Psoas muscle (tissue), 8 donors: ENCODE measurements around the gene RPTOR. TPM values are rescaled to one million over a fixed set of nuclear protein-coding genes. Genes with fewer than 3 reads are reported as not detected.

ENCODE experiments used
- ATAC-seq, 4 donors: fragments of 200-7000 bp; cut with Tn5 transposase; one replicate each; pipeline ENCODE4 v1.9.1; 2020; ENCODE audit warnings: moderate library complexity in 3 of 4, mild to moderate bottlenecking in 2 of 4
- DNase-seq, 2 donors: peaks; one replicate each; pipeline ENCODE4 v3.0.0-alpha.2; 2020
- H3K27ac ChIP-seq: fragments of 200-600 bp; one replicate; pipeline ENCODE4 v1.8.0; 2022
- H3K27me3 ChIP-seq, 3 donors: fragments of 200-600 bp in 1 of 3; one replicate each; pipeline versions ENCODE4 v1.6.1 to v1.8.0; 2013 to 2022; ENCODE audit warnings: low read length in 2 of 3, mild to moderate bottlenecking in 2 of 3, moderate library complexity in 1 of 3; ENCODE audit not compliant: insufficient read depth in 3 of 3
- H3K36me3 ChIP-seq, 2 donors: fragments of 200-600 bp in 1 of 2; one replicate each; pipeline versions ENCODE4 v1.6.1 to v1.8.0; 2013 to 2022; ENCODE audit warnings: low read depth in 1 of 2, mild to moderate bottlenecking in 1 of 2, moderate library complexity in 1 of 2; ENCODE audit not compliant: insufficient read depth in 1 of 2
- H3K4me1 ChIP-seq: fragments of 200-600 bp; one replicate; pipeline ENCODE4 v1.8.0; 2022
- H3K4me3 ChIP-seq: fragments of 200-600 bp; one replicate; pipeline ENCODE4 v1.8.0; 2022; ENCODE audit warnings: mild to moderate bottlenecking
- H3K9me3 ChIP-seq: fragments of 200-600 bp; one replicate; pipeline ENCODE4 v1.8.0; 2022
- CTCF ChIP-seq: fragments of 200-600 bp; IDR thresholded peaks from one replicate; pipeline ENCODE4 v1.8.0; 2022; ENCODE audit warnings: antibody characterized with exemption
- WGBS, 3 donors: extraction: QIAGEN DNeasy Blood & Tissue Kit; methylation state at CpG; one replicate each; pipeline versions ENCODE4 v1.1.6 to v1.1.7; 2013; 5-methylcytosine and 5-hydroxymethylcytosine counted together
- intact Hi-C, 2 donors: fragments of 100-400 bp; cut with DNase I; formaldehyde crosslinking; loops; one replicate each; pipeline versions ENCODE4 v1.11.0 to v1.14.2; 2022
- long read RNA-seq, 2 donors: library from polyadenylated mRNA; unstranded; transcript quantifications; one replicate each; pipeline ENCODE4 v2.0.0, GENCODE V29; 2021
- polyA plus RNA-seq, 3 donors: library from polyadenylated mRNA; stranded (reverse); fragments of 200-250 nt; gene quantifications; one replicate each; pipeline ENCODE4 v1.2.3, GENCODE V29; 2013
- total RNA-seq, 4 donors: library from RNA; stranded (reverse); fragmentation: NEBNext Ultra II Directional in 2 of 4; extraction: Animal tissue kit (Norgen Biotek cat#: 25700) in 2 of 4; gene quantifications; one replicate each; pipeline versions ENCODE4 v1.2.1 to v1.2.4, GENCODE V29; 2021 to 2023
- donor health status: healthy with polysubstance abuse.
- donor health status: DM: no; HTN: no; CAD: no; lungs with moderate emphysema.
- donor health status: Bipolar disorder and iron deficiency.
- donor health status: healthy.
- donor health status: DM: yes; HTN: yes; CAD: no.
- donor health status: DM: no; HTN: no; CAD: no.
- donor health status: DM: no; HTN: no; CAD: no.
- donor health status: DM: yes; HTN: yes; CAD: no.

The RPTOR gene, protein sequence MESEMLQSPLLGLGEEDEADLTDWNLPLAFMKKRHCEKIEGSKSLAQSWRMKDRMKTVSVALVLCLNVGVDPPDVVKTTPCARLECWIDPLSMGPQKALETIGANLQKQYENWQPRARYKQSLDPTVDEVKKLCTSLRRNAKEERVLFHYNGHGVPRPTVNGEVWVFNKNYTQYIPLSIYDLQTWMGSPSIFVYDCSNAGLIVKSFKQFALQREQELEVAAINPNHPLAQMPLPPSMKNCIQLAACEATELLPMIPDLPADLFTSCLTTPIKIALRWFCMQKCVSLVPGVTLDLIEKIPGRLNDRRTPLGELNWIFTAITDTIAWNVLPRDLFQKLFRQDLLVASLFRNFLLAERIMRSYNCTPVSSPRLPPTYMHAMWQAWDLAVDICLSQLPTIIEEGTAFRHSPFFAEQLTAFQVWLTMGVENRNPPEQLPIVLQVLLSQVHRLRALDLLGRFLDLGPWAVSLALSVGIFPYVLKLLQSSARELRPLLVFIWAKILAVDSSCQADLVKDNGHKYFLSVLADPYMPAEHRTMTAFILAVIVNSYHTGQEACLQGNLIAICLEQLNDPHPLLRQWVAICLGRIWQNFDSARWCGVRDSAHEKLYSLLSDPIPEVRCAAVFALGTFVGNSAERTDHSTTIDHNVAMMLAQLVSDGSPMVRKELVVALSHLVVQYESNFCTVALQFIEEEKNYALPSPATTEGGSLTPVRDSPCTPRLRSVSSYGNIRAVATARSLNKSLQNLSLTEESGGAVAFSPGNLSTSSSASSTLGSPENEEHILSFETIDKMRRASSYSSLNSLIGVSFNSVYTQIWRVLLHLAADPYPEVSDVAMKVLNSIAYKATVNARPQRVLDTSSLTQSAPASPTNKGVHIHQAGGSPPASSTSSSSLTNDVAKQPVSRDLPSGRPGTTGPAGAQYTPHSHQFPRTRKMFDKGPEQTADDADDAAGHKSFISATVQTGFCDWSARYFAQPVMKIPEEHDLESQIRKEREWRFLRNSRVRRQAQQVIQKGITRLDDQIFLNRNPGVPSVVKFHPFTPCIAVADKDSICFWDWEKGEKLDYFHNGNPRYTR (N-terminal part only)
- total RNA-seq (10 to 100 TPM; 32.5 to 82.2 (median 38.1) TPM), polyA plus RNA-seq (10 to 100 TPM; 13.6 to 26.9 (median 17.1) TPM)
- long read RNA-seq, donor 1, partial matches to known transcripts, result 12 of 19 reads
- long read RNA-seq, donor 1, other reads (novel, unspliced or antisense), result 7 of 19 reads
- long read RNA-seq, donor 2, partial matches to known transcripts, result 95 of 109 reads
- long read RNA-seq, donor 2, other reads (novel, unspliced or antisense), result 13 of 109 reads

DNA sequence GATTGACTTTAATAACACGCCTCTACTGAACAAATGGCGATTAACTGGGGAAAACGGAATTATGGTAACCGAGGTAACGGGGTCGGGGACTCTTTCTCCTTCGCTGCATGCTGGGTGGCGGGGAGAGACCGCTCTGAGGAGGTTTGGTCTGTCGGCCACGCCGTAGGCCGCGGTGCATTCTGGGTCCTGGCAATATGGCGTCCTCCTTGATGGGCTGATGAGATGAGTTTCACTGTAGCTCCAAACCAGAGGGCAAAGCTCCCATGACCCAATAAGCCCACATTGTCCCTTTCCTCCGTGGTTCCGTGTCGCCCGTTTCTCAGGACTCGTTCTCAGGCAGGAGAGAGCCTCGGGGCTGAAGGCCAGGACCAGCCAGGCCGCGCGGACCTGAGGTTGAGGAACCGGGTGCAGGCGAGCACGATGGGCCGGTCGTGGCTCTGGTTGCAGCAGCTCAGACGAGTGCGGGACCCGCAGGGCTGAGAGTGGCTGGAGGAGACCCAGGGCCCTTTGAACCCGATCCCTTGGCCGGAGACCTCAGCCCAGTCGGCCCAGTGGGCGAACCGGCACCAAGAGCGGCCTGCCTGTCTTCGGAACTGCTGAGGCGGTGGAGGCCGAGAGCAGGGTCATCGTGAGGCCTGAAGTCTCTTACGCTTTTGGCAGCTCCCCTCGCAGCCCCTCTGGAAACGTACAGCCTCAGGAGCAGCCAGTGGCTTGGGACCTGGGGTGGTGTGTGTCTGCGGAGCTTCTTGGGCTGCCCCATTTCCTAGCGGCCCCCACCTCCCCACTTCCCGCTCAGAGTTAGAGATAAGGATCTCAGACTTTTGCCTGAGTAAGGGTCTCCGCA, at the start of gene RPTOR:
Gene RPTOR (plus strand): TSS at position 184 of the 844 bp plus-strand sequence. CDS start 792 bp downstream, outside the sequence.
- DNase-seq (peak; percentile 92 to 94), ATAC-seq (peak; percentile 97 to 99 (median 98))
- peak within 1 kb of the TSS; percentile 84 for H3K4me3 ChIP-seq
- H3K27me3 ChIP-seq, result no peaks in the 10 kb centered on the region
- no peaks in the 10 kb centered on the region for H3K9me3 ChIP-seq
- TF ChIP-seq CTCF, result no peak
- H3K27ac ChIP-seq, result peak within 1 kb of the TSS; percentile 77
- 0% methylated on average over 47 to 49 of the region's 49 CpGs for WGBS, 3 donors
- intact Hi-C loops, result no loop called here
- H3K4me1 ChIP-seq, result peaks cover 31% of the 10 kb centered on the region
- H3K36me3 ChIP-seq, result no peaks in the 10 kb centered on the region

DNA sequence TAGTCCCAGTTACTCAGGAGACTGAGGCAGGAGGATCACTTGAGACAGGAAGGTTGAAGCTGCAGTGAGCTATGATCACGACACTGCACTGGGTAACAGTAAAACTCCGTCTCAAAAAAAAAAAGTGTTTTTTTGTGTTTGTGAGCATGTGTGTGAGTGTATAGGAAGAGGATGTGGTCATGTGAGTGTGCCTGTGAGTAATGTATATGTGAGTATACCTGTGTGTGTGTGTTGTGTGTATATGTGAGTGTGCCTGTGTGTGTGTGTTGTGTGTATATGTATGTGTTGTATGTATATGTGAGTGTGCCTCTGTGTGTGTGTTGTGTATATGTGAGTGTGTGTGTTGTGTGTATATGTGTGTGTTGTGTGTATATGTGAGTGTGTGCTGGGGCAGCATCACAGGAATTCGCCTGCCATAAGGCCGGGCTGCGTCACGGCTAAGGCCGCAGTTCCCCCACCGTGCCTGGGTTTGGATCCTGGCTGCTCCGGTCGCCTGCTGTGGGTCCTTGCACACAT, 46.9 kb upstream of the RPTOR start:
- Histone ChIP-seq H3K36me3 (no peaks in the 10 kb centered on the region), H3K27ac (no peak overlapping the region), H3K9me3 (no peaks in the 10 kb centered on the region), H3K4me3 (no peak overlapping the region), H3K4me1 (no peaks in the 10 kb centered on the region), H3K27me3 (peaks cover 0 to 20% (median 8%) of the 10 kb centered on the region in 3 donors)
- no peak for TF ChIP-seq CTCF
- DNase-seq, result no peak
- intact Hi-C loops, result no loop called here
- 57 to 64% (median 63%) methylated on average over 10 of the region's 10 CpGs for WGBS, 3 donors
- ATAC-seq, result peak in 1 of 4 donors; percentile 13

- no peak overlapping the region for H3K27ac ChIP-seq
- WGBS, 3 donors, result 33 to 44% (median 37%) methylated on average over 29 to 30 of the region's 30 CpGs
Measured at GRCh38 chr17:80498242-80498919, 46.3 kb upstream of the RPTOR start.

More at GRCh38 chr17:80498242-80498919, 46.3 kb upstream of the RPTOR start:
- Histone ChIP-seq H3K36me3 (no peaks in the 10 kb centered on the region), H3K4me3 (no peak overlapping the region), H3K9me3 (no peaks in the 10 kb centered on the region), H3K27me3 (peaks cover 0 to 15% (median 4%) of the 10 kb centered on the region in 3 donors), H3K4me1 (no peaks in the 10 kb centered on the region)
- no peak for TF ChIP-seq CTCF
- intact Hi-C loops, result no loop called here
- ATAC-seq (peak in 2 of 4 donors; percentile 59 to 72), DNase-seq (peak; percentile 65 to 75)
